Fibroblast of lung (primary cell): Measurements from ENCODE around the gene MEX3A. TPM values are rescaled to one million over a fixed set of nuclear protein-coding genes. Genes with fewer than 3 reads are reported as not detected.

Experiments used
- DNase-seq, 2 donors: peaks; one replicate each; pipeline versions ENCODE4 v3.0.0 to v3.0.0-alpha.2; 2010; ENCODE audit warnings: low read depth in 2 of 2
- H2AFZ ChIP-seq: 2 replicates; pipeline ENCODE4 v1.5.1; 2012; ENCODE audit warnings: low read length, control low read depth, inconsistent platforms
- H3K27ac ChIP-seq: 2 replicates; pipeline ENCODE4 v1.5.1; 2011; ENCODE audit warnings: low read length, control low read depth; ENCODE audit not compliant: insufficient read depth
- H3K27me3 ChIP-seq: 2 replicates; pipeline ENCODE4 v1.5.1; 2011; ENCODE audit warnings: mild to moderate bottlenecking, low read length; ENCODE audit not compliant: control insufficient read depth, insufficient read depth
- H3K36me3 ChIP-seq: 2 replicates; pipeline ENCODE4 v1.5.1; 2011; ENCODE audit warnings: low read length; ENCODE audit not compliant: control insufficient read depth, insufficient read depth
- H3K4me1 ChIP-seq: 2 replicates; pipeline ENCODE4 v1.5.1; 2011; ENCODE audit warnings: low read length; ENCODE audit not compliant: control insufficient read depth, insufficient read depth; ENCODE audit errors: extremely low read depth
- H3K4me2 ChIP-seq: 2 replicates; pipeline ENCODE4 v1.5.1; 2011; ENCODE audit warnings: low read length, control low read depth; ENCODE audit not compliant: insufficient read depth; ENCODE audit errors: extremely low read depth
- H3K4me3 ChIP-seq, 4 experiments: fragments of 200-600 bp in 1 of 4; sonication (generic) in 1 of 4; replicated peaks in 1 of 4; 2 replicates each; pipeline ENCODE4 v1.5.1; 2011 to 2016; ENCODE audit warnings: low read length in 4 of 4, low read depth in 3 of 4, mild to moderate bottlenecking in 3 of 4, control low read depth in 2 of 4, inconsistent platforms in 1 of 4, mixed read lengths in 1 of 4; ENCODE audit not compliant: insufficient read depth in 1 of 4; ENCODE audit errors: control extremely low read depth in 1 of 4
- H3K79me2 ChIP-seq: 2 replicates; pipeline ENCODE4 v1.5.1; 2012; ENCODE audit warnings: mild to moderate bottlenecking, low read length, inconsistent platforms; ENCODE audit not compliant: control insufficient read depth, insufficient read depth
- H3K9ac ChIP-seq: 2 replicates; pipeline ENCODE4 v1.5.1; 2011; ENCODE audit warnings: mild to moderate bottlenecking, low read length, control low read depth; ENCODE audit not compliant: insufficient read depth
- H3K9me3 ChIP-seq: 2 replicates; pipeline ENCODE4 v1.5.1; 2012; ENCODE audit warnings: low read depth, low read length; ENCODE audit not compliant: control insufficient read depth, insufficient read depth
- H4K20me1 ChIP-seq: 2 replicates; pipeline ENCODE4 v1.5.1; 2011; ENCODE audit warnings: low read length; ENCODE audit not compliant: control insufficient read depth, insufficient read depth; ENCODE audit errors: extremely low read depth
- EZH2 ChIP-seq: IDR thresholded peaks from 2 replicates; pipeline ENCODE4 v1.5.1; 2012; ENCODE audit warnings: low read length, control low read depth, mild to moderate bottlenecking; ENCODE audit errors: missing control alignments
- polyA plus RNA-seq, 2 donors: library from polyadenylated mRNA; depleted of rRNA in 1 of 2; stranded (reverse) in 1 of 2; unstranded in 1 of 2; fragments of >200 nt; gene quantifications; 2 replicates each; pipeline ENCODE4 v1.2.1, GENCODE V29; 2011 to 2012; ENCODE audit warnings: missing spikeins in 1 of 2
- total RNA-seq: library from RNA; depleted of rRNA; stranded (reverse); fragments of >200 nt; gene quantifications from 2 replicates; pipeline ENCODE4 v1.2.1, GENCODE V29; 2014
- TF ChIP-seq, protein P1 (sequence below), 2 donors: IDR thresholded peaks in 1 of 2; conservative IDR thresholded peaks in 1 of 2; 1 replicate in 1 of 2; 2 replicates in 1 of 2; pipeline ENCODE4 v1.5.1; 2011 to 2012; ENCODE audit warnings: low read length in 2 of 2, control low read depth in 1 of 2, inconsistent platforms in 1 of 2, low read depth in 1 of 2, mild to moderate bottlenecking in 1 of 2

MEX3A gene
- total and polyA plus RNA-seq, 2 donors (not counting 1 experiment from before 2014, with no cell fraction given): 0.96 to 1.7 TPM

DNA sequence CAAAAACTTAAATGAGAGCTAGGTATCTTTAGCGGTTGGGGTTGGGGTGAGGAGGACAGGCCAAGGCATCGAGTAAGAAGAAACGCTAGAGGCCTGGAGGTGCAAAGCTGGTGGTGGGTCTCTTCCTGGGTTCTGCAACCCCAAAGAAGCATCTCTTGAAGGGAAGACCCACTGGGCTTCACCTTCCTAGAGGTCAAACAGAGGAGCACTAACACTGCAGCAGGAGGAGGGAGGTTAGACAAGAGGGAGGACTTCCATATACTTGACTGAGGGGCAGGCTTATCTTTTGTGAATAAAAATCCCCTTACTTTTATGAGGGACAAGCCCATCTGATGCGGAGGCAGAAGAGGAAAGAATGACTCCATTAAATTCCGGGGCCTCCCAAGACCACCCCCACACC, 2.5 kb downstream of the MEX3A start:
- Histone ChIP-seq H3K36me3 (peaks cover 2% of the 10 kb centered on the region), H3K9me3 (no peaks in the 10 kb centered on the region), H3K79me2 (no peaks in the 10 kb centered on the region), H3K27me3 (no peaks in the 10 kb centered on the region), H4K20me1 (no peaks in the 10 kb centered on the region), H3K9ac (no peak overlapping the region), H3K4me1 (no peaks in the 10 kb centered on the region), H3K4me2 (peak overlapping the region; percentile 3), H3K27ac (no peak overlapping the region), H3K4me3 (peak overlapping the region in 2 of 4 experiments; percentile 72 to 75), H2AFZ (no peak overlapping the region)
- TF ChIP-seq, protein P1, sequence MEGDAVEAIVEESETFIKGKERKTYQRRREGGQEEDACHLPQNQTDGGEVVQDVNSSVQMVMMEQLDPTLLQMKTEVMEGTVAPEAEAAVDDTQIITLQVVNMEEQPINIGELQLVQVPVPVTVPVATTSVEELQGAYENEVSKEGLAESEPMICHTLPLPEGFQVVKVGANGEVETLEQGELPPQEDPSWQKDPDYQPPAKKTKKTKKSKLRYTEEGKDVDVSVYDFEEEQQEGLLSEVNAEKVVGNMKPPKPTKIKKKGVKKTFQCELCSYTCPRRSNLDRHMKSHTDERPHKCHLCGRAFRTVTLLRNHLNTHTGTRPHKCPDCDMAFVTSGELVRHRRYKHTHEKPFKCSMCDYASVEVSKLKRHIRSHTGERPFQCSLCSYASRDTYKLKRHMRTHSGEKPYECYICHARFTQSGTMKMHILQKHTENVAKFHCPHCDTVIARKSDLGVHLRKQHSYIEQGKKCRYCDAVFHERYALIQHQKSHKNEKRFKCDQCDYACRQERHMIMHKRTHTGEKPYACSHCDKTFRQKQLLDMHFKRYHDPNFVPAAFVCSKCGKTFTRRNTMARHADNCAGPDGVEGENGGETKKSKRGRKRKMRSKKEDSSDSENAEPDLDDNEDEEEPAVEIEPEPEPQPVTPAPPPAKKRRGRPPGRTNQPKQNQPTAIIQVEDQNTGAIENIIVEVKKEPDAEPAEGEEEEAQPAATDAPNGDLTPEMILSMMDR (conservative IDR thresholded peaks at IDR 0.05 in 1 of 2, IDR thresholded peaks at IDR 0.05 in 1 of 2; ENCODE audit: low read depth in 1 of 2, low read length in 2 of 2): no peak
- TF ChIP-seq EZH2: no peak
- no peak for DNase-seq

DNA sequence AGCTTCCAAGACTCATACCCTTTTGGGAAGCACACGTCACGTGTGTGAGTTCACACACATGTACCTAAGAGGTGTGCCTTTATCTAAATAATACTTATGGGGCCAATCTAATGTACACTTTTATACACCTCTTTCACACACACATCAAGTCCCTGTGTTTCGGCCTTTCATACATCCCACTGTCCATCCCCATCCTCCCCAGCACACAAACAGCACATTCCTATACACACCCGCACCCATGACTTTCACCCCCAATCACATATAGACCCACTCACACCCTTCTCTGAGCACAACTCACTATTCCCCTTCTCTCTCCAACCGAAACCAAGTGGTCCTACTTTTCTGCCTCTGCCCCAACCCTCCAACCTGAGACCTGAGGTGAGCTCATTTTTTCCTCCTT, 3.5 kb downstream of the MEX3A start:
- Histone ChIP-seq H3K4me2 (no peak overlapping the region), H3K4me1 (no peaks in the 10 kb centered on the region), H3K4me3 (no peak overlapping the region), H3K27me3 (no peaks in the 10 kb centered on the region), H4K20me1 (no peaks in the 10 kb centered on the region), H3K9ac (no peak overlapping the region), H3K27ac (no peak overlapping the region), H3K36me3 (peaks cover 2% of the 10 kb centered on the region), H2AFZ (no peak overlapping the region), H3K9me3 (no peaks in the 10 kb centered on the region), H3K79me2 (no peaks in the 10 kb centered on the region)
- DNase-seq: no peak
- TF ChIP-seq, protein P1 (conservative IDR thresholded peaks at IDR 0.05 in 1 of 2, IDR thresholded peaks at IDR 0.05 in 1 of 2; ENCODE audit: low read depth in 1 of 2, low read length in 2 of 2): no peak

DNA sequence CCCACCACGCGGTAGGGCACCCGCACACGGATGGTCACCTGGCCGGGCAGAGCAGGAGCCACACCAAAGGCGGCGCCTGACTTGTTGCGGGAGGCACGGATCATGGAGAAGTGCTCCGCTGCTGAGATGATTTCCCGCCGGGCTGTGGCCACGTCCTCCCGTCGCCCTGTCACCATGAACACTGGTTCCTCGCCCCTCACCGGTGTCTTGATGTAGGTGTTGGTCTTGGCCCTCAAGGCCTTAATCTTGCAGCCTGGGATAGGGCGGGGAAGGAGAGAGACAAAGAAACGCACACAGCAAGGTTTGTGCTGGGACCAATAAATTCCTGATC, 4.9 kb downstream of the MEX3A start:
- H3K9ac ChIP-seq: no peak overlapping the region
- no peaks in the 10 kb centered on the region for H3K27me3 ChIP-seq
- H2AFZ ChIP-seq: no peak overlapping the region
- no peak overlapping the region for H3K27ac ChIP-seq
- H3K4me3 ChIP-seq: no peak overlapping the region
- no peak for DNase-seq
- no peak overlapping the region for H3K4me2 ChIP-seq
- no peaks in the 10 kb centered on the region for H3K4me1 ChIP-seq
- peaks cover 2% of the 10 kb centered on the region for H3K36me3 ChIP-seq
- H3K79me2 ChIP-seq: no peaks in the 10 kb centered on the region
- no peak for TF ChIP-seq EZH2
- TF ChIP-seq, protein P1 (conservative IDR thresholded peaks at IDR 0.05 in 1 of 2, IDR thresholded peaks at IDR 0.05 in 1 of 2; ENCODE audit: low read depth in 1 of 2, low read length in 2 of 2): no peak
- no peaks in the 10 kb centered on the region for H3K9me3 ChIP-seq
- H4K20me1 ChIP-seq: no peaks in the 10 kb centered on the region
